Psoas muscle (tissue), 8 donors: Measurements from ENCODE around the gene TXNL1. TPM values are rescaled to one million over a fixed set of nuclear protein-coding genes. Genes with fewer than 3 reads are reported as not detected.

ENCODE experiments used
- ATAC-seq, 4 donors: fragments of 200-7000 bp; cut with Tn5 transposase; one replicate each; pipeline ENCODE4 v1.9.1; 2020; ENCODE audit warnings: moderate library complexity in 3 of 4, mild to moderate bottlenecking in 2 of 4
- DNase-seq, 2 donors: peaks; one replicate each; pipeline ENCODE4 v3.0.0-alpha.2; 2020
- H3K27ac ChIP-seq: fragments of 200-600 bp; one replicate; pipeline ENCODE4 v1.8.0; 2022
- H3K27me3 ChIP-seq, 3 donors: fragments of 200-600 bp in 1 of 3; one replicate each; pipeline versions ENCODE4 v1.6.1 to v1.8.0; 2013 to 2022; ENCODE audit warnings: low read length in 2 of 3, mild to moderate bottlenecking in 2 of 3, moderate library complexity in 1 of 3; ENCODE audit not compliant: insufficient read depth in 3 of 3
- H3K36me3 ChIP-seq, 2 donors: fragments of 200-600 bp in 1 of 2; one replicate each; pipeline versions ENCODE4 v1.6.1 to v1.8.0; 2013 to 2022; ENCODE audit warnings: low read depth in 1 of 2, mild to moderate bottlenecking in 1 of 2, moderate library complexity in 1 of 2; ENCODE audit not compliant: insufficient read depth in 1 of 2
- H3K4me1 ChIP-seq: fragments of 200-600 bp; one replicate; pipeline ENCODE4 v1.8.0; 2022
- H3K4me3 ChIP-seq: fragments of 200-600 bp; one replicate; pipeline ENCODE4 v1.8.0; 2022; ENCODE audit warnings: mild to moderate bottlenecking
- H3K9me3 ChIP-seq: fragments of 200-600 bp; one replicate; pipeline ENCODE4 v1.8.0; 2022
- CTCF ChIP-seq: fragments of 200-600 bp; IDR thresholded peaks from one replicate; pipeline ENCODE4 v1.8.0; 2022; ENCODE audit warnings: antibody characterized with exemption
- WGBS, 3 donors: extraction: QIAGEN DNeasy Blood & Tissue Kit; methylation state at CpG; one replicate each; pipeline versions ENCODE4 v1.1.6 to v1.1.7; 2013; 5-methylcytosine and 5-hydroxymethylcytosine counted together
- intact Hi-C, 2 donors: fragments of 100-400 bp; cut with DNase I; formaldehyde crosslinking; loops; one replicate each; pipeline versions ENCODE4 v1.11.0 to v1.14.2; 2022
- polyA plus RNA-seq, 3 donors: library from polyadenylated mRNA; stranded (reverse); fragments of 200-250 nt; gene quantifications; one replicate each; pipeline ENCODE4 v1.2.3, GENCODE V29; 2013
- total RNA-seq, 4 donors: library from RNA; stranded (reverse); fragmentation: NEBNext Ultra II Directional in 2 of 4; extraction: Animal tissue kit (Norgen Biotek cat#: 25700) in 2 of 4; gene quantifications; one replicate each; pipeline versions ENCODE4 v1.2.1 to v1.2.4, GENCODE V29; 2021 to 2023
- donor health status: healthy with polysubstance abuse.
- donor health status: DM: no; HTN: no; CAD: no; lungs with moderate emphysema.
- donor health status: Bipolar disorder and iron deficiency.
- donor health status: healthy.
- donor health status: DM: yes; HTN: yes; CAD: no.
- donor health status: DM: no; HTN: no; CAD: no.
- donor health status: DM: no; HTN: no; CAD: no.
- donor health status: DM: yes; HTN: yes; CAD: no.

TXNL1 gene
- total and polyA plus RNA-seq, 7 donors = 116 to 186 (median 134) TPM

- Histone ChIP-seq H3K36me3 (no peaks in the 10 kb centered on the region), H3K27ac (no peak overlapping the region), H3K9me3 (no peaks in the 10 kb centered on the region), H3K4me3 (peak overlapping the region; percentile 76), H3K27me3 (no peaks in the 10 kb centered on the region), H3K4me1 (peaks cover 16% of the 10 kb centered on the region)
- 81 to 83% (median 82%) methylated on average over 4 of the region's 4 CpGs for WGBS, 3 donors
- no peak for TF ChIP-seq CTCF
- ATAC-seq (no peak), DNase-seq (no peak)
- intact Hi-C loops = no loop called here
These were observed 14.4 kb upstream of the TXNL1 start for GRCh38 chr18:56652802-56653201.

GRCh38 chr18:56651771-56652092 is 13.3 kb upstream of the TXNL1 start:
- H3K4me3 ChIP-seq = peak overlapping the region; percentile 76
- H3K27ac ChIP-seq = peak overlapping the region; percentile 81
- DNase-seq = no peak
- 5 to 8% (median 7%) methylated on average over 5 of the region's 5 CpGs for WGBS, 3 donors
- no peaks in the 10 kb centered on the region for H3K9me3 ChIP-seq
- no peak for TF ChIP-seq CTCF
- peaks cover 16% of the 10 kb centered on the region for H3K4me1 ChIP-seq
- no peaks in the 10 kb centered on the region for H3K36me3 ChIP-seq
- ATAC-seq = peak in 1 of 4 donors; percentile 29
- intact Hi-C loops = no loop called here
- no peaks in the 10 kb centered on the region for H3K27me3 ChIP-seq

- Histone ChIP-seq H3K4me3 (peak within 1 kb of the TSS; percentile 76), H3K36me3 (no peaks in the 10 kb centered on the region), H3K27me3 (no peaks in the 10 kb centered on the region), H3K27ac (peak within 1 kb of the TSS; percentile 81), H3K4me1 (peaks cover 16% of the 10 kb centered on the region), H3K9me3 (no peaks in the 10 kb centered on the region)
- intact Hi-C loops = no loop called here
- peak; percentile 98 to 99 (median 98) for ATAC-seq
- WGBS, 3 donors = 0 to 1% (median 0%) methylated on average over 45 to 47 of the region's 47 CpGs
- TF ChIP-seq CTCF = no peak
- peak; percentile 97 to 98 for DNase-seq
These were observed 12.8 kb upstream of the TXNL1 start, which contains the start of gene WDR7 for GRCh38 chr18:56650944-56651770. WDR7 (plus strand) TSS chr18:56651359; CDS start chr18:56672516, 21,157 bp downstream.

GRCh38 chr18:56649996-56650395 is 11.6 kb upstream of the TXNL1 start:
- Histone ChIP-seq H3K36me3 (no peaks in the 10 kb centered on the region), H3K27ac (no peak overlapping the region)

More at GRCh38 chr18:56649996-56650395, 11.6 kb upstream of the TXNL1 start:
- no peak for DNase-seq
- no peak overlapping the region for H3K4me3 ChIP-seq
- ATAC-seq = no peak
- intact Hi-C loops = no loop called here
- H3K4me1 ChIP-seq = peaks cover 16% of the 10 kb centered on the region
- no peak for TF ChIP-seq CTCF
- WGBS, 3 donors = 96 to 98% (median 96%) methylated on average over 1 of the region's 1 CpG
- H3K27me3 ChIP-seq = no peaks in the 10 kb centered on the region
- no peaks in the 10 kb centered on the region for H3K9me3 ChIP-seq
